DOHH2 (cell line): ENCODE data around the gene FN3KRP.

Source experiments
- CTCF ChIP-seq: fragments of 200-600 bp; sonication (generic); IDR thresholded peaks from one replicate; pipeline ENCODE4 v1.5.1; 2014; ENCODE audit warnings: antibody characterized with exemption, mild to moderate bottlenecking, low read depth, low read length; ENCODE audit not compliant: poor library complexity, severe bottlenecking
- EZH2phosphoT487 ChIP-seq: fragments of 200-600 bp; sonication (generic); IDR thresholded peaks from 2 replicates; pipeline ENCODE4 v1.6.1; 2017; ENCODE audit warnings: borderline replicate concordance, mild to moderate bottlenecking, antibody characterized with exemption, low read length, moderate library complexity, mixed read lengths

DNA sequence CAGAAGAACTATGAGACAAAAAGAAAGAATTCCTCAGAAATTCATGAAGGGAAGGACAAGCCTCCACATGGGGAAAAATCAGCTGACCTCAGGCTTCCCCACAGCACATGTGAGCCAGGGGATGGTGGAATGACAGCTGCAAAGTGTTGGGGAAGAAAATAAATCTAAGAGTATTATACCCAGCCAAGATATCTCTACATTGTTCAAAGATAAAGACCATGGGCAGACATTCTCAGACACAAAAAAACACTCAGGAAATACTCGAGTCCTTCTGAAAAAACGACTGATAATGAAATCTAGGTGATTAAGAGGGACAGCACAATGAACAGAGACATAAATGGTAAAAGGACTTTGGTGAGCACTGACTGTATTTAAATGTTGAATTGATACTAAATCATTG lies 21.9 kb upstream of the FN3KRP start:
- no peak for TF ChIP-seq CTCF
- no peak for TF ChIP-seq EZH2phosphoT487
